ENCODE data around the gene C4orf36.

The C4orf36 gene, protein sequence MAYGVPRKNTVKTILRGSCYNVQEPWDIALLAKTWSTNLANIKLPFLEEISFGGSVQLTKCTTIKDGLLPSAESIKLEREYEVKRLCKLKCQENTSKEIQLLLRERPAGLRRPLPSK

DNA sequence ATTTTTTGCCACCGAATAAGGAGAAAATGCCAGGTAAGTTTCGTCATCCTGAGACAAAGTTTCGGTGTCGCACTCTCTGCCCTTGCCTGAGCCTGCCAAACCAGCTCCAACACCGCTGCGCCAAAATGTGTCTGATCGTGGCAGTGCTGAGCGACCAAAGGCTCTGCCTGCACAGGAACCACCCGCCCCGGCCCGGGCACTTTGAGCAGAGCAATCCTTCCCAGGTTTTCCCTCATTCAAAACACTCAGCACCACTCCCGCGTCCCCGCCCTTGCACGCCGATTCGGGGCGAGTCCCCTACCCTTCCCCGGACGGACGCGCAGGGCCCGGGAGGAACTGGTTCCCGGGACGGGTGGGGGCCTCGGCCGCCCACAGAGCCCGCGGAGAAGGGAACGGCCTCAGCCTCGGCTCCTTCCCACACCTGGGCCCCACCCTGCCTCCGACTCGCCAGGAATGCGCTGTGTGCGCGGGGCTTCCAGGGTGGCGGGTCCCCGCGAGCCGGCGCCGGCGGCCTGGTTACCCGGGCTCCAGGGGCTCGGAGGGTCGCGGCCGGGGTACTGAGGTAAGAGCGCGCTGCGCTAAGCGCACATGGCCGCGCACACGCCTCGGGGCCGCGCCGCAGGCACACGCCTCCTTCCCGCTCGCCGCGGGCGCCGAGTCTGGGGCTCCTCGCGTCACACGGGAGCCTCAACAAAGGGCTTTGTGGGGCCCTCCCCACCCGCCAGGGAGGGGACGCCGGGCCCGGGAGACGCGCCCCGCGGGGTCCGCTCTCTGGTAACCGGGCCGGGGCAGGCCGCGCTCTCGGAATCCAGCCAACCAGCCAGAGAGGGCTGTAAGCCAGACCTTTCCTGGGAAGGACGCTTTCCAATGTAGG, at the start of gene C4orf36:
Gene C4orf36, minus strand, starts transcription at position 661 of the 874 bp plus-strand sequence. CDS start 902 bp downstream, outside the sequence.
- TF ChIP-seq, protein P1, sequence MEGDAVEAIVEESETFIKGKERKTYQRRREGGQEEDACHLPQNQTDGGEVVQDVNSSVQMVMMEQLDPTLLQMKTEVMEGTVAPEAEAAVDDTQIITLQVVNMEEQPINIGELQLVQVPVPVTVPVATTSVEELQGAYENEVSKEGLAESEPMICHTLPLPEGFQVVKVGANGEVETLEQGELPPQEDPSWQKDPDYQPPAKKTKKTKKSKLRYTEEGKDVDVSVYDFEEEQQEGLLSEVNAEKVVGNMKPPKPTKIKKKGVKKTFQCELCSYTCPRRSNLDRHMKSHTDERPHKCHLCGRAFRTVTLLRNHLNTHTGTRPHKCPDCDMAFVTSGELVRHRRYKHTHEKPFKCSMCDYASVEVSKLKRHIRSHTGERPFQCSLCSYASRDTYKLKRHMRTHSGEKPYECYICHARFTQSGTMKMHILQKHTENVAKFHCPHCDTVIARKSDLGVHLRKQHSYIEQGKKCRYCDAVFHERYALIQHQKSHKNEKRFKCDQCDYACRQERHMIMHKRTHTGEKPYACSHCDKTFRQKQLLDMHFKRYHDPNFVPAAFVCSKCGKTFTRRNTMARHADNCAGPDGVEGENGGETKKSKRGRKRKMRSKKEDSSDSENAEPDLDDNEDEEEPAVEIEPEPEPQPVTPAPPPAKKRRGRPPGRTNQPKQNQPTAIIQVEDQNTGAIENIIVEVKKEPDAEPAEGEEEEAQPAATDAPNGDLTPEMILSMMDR (IDR thresholded peaks at IDR 0.05; ENCODE audit: insufficient read depth, low read depth, low read length, missing control alignments) = peak; percentile 38
- DNase-seq (ENCODE audit: low read depth) = peak; percentile 98

DNA sequence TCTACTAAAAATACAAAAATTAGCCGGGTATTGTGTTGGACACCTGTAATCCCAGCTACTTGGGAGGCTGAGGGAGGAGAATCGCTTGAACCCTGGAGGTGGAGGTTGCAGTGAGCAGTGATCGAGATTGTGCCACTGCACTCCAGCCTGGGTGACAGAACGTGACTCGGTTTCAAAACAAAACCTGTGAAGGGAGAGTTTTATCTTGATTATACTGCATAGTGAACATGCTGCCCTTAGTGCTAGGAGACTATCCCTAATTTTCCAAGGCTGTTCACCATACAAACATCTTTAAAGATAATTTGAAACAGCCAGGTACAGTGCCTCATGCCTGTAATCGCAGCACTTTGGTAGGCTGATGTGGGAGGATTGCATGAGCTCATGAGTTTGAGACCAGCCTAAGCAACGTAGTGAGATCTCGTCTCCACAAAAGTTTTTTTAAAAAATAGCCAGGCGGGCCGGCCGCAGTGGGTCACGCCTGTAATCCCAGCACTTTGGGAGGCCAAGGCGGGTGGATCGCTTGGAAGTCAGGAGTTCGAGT, 48.8 kb upstream of the C4orf36 start:
- no peak overlapping the region for H3K4me3 ChIP-seq (ENCODE audit: low read length)
- DNase-seq (ENCODE audit: low read depth) = no peak
- TF ChIP-seq, protein P1 (IDR thresholded peaks at IDR 0.05; ENCODE audit: insufficient read depth, low read depth, low read length, missing control alignments) = no peak

More for the DNA sequence above, at the start of gene C4orf36:
- peak within 1 kb of the TSS; percentile 58 for H3K4me3 ChIP-seq (ENCODE audit: low read length)

DNA sequence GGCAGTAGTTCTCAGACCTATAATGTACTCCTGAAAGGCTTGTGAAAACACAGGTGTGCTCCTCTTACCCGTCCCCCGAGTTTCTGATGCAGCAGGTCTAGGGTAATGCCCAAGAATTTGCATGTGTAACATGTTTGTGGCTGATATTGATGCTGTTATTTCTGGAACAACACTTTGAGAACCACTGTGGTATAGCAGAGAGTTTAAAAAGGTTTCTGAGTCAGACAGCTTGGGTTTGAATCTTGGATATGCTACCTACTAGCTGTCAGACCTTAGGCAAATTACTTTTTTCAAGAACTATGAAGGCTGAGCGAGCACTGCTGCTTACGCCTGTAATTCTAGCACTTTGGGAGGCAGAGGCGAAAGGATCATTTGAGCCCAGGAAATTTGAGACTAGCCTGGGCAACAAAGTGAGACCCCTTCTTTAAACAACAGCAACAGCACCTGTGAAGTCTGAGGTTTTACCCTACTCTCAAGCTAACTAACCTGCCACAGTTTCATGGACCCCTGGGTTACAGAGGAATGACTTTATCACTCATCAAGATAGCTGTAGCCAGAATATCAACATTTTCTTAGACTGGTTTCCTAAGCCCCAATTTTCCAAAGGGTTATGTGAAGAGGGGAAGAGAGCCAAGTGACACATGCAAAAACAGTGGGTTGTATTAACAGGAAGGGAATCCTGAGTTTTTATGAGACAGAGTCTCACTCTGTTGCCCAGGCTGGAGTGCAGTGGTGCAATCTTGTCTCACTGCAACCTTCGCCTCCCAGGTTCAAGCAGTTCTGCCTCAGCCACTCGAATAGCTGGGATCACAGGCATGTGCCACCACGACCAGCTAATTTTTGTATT, 47.7 kb upstream of the C4orf36 start:
- no peak overlapping the region for H3K4me3 ChIP-seq (ENCODE audit: low read length)
- TF ChIP-seq, protein P1 (IDR thresholded peaks at IDR 0.05; ENCODE audit: insufficient read depth, low read depth, low read length, missing control alignments) = no peak
- DNase-seq (ENCODE audit: low read depth) = no peak

DNA sequence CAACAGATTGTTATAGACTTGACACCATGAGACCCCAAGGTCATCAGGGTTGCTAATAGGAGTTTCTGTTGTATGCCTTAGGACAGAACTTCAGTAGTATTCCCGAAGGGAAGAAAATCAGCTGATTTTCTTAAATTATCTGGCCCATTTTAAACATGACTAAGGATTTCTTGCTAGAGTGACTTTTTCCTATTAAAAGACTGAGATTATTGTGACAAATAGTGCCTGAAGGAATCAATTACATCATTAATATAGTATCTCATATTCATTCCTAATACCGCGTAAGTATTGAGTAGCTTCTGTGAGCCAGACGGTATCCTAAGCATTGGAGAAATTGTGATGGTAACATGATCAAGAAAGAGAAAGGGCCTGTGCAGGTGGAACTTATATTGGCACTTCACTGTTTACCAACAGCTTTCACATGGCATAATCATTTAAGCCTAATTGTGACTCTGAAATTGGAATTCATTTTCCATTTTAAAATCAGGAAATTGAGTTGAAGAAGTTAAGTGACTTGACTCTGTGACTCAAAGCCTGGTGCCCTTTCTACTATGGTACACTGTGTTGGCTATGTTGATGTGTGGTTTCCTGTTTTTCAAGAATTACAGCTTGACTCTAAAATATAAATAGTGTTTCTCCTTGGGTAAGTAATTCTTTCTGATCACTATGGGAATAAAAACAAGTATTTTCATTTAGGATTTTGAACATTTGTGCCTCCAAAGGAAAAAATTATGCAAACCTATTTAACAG, 46.7 kb upstream of the C4orf36 start:
- peak; percentile 67 for DNase-seq (ENCODE audit: low read depth)
- TF ChIP-seq, protein P1 (IDR thresholded peaks at IDR 0.05; ENCODE audit: insufficient read depth, low read depth, low read length, missing control alignments) = no peak
- no peak overlapping the region for H3K4me3 ChIP-seq (ENCODE audit: low read length)

DNA sequence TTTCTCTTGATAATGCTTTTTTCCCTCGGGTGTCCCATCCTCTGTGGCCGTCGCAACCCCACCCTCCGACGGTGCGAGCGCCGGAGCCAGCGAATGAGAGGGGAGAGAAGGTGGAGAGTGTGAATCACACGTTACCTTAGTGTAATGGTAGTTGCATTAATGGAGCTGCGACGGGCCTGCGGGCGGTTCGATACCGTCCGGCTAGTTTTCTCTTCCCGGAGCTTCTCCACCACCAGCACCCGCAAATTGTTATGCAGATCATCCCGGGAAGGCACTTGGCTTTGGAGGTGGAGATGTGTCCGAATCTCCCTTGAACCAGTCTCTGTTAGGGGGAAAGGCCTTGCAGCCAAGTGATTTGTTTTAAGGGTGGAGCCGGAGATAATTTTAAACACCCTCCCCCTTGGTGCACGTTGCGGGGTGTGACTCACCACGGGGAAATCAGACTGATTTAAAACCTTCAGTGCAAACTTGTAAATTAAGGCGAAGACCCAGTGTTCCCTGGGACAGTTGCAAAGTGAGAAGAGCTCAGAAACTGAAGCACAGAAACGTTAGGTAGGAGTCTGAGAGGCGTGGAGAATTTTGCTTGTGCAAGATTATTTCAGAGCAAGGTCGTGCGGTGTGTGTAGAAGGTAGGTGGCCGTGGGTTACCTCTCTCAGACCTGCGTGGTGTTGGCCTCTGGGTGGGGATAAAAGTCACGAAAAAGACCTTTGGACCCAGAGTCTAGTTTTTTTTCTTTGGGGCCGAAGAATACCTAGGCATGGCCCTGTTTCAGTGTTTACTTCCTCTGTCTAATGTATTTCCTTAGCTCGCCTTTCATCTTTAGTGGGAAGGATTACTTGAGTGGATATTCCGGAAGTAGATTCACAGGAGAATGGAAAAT, 43.9 kb upstream of the C4orf36 start:
- TF ChIP-seq, protein P1 (IDR thresholded peaks at IDR 0.05; ENCODE audit: insufficient read depth, low read depth, low read length, missing control alignments) = no peak
- peak; percentile 91 for DNase-seq (ENCODE audit: low read depth)
- H3K4me3 ChIP-seq (ENCODE audit: low read length) = peak overlapping the region; percentile 87
